Spleen (tissue), 11 donors: ENCODE results near the gene PPP2R2B. TPM values are rescaled to one million over a fixed set of nuclear protein-coding genes. Genes with fewer than 3 reads are reported as not detected.

Experiments
- DNase-seq: peaks from one replicate; pipeline ENCODE4 v3.0.0-alpha.2; 2020
- H3K27ac ChIP-seq, 8 donors: fragments of 200-600 bp; sonication (generic) in 7 of 8; 1 replicate in 4 of 8; 2 replicates in 4 of 8; pipeline versions ENCODE4 v1.5.0 to v1.8.0; 2016 to 2021; ENCODE audit warnings: inconsistent platforms in 4 of 8, mild to moderate bottlenecking in 4 of 8, moderate library complexity in 1 of 8
- H3K27me3 ChIP-seq, 7 donors: fragments of 200-600 bp; sonication (generic) in 6 of 7; replicated peaks in 1 of 7; 1 replicate in 4 of 7; 2 replicates in 3 of 7; pipeline versions ENCODE4 v1.5.0 to v1.8.0; 2016 to 2021; ENCODE audit warnings: inconsistent platforms in 3 of 7, mild to moderate bottlenecking in 1 of 7
- H3K36me3 ChIP-seq, 6 donors: fragments of 200-600 bp; sonication (generic) in 5 of 6; 1 replicate in 4 of 6; 2 replicates in 2 of 6; pipeline versions ENCODE4 v1.5.0 to v1.8.0; 2016 to 2021; ENCODE audit warnings: inconsistent platforms in 2 of 6
- H3K4me1 ChIP-seq, 6 donors: fragments of 200-600 bp; sonication (generic) in 5 of 6; 1 replicate in 3 of 6; 2 replicates in 3 of 6; pipeline versions ENCODE4 v1.5.0 to v1.8.0; 2016 to 2021; ENCODE audit warnings: inconsistent platforms in 3 of 6
- H3K4me3 ChIP-seq, 8 donors: fragments of 200-600 bp; sonication (generic) in 7 of 8; 1 replicate in 4 of 8; 2 replicates in 4 of 8; pipeline versions ENCODE4 v1.5.0 to v1.8.0; 2016 to 2021; ENCODE audit warnings: inconsistent platforms in 4 of 8, mild to moderate bottlenecking in 4 of 8, moderate library complexity in 2 of 8
- H3K9me3 ChIP-seq, 8 donors: fragments of 200-600 bp; sonication (generic) in 7 of 8; 1 replicate in 4 of 8; 2 replicates in 4 of 8; pipeline versions ENCODE4 v1.5.0 to v1.8.0; 2016 to 2021; ENCODE audit warnings: inconsistent platforms in 4 of 8
- CTCF ChIP-seq, 11 experiments: fragments of 200-600 bp in 7 of 11; fragments of 450-650 bp in 4 of 11; sonication (generic) in 4 of 11; IDR thresholded peaks in 8 of 11; conservative IDR thresholded peaks in 3 of 11; 1 replicate in 7 of 11; 2 replicates in 4 of 11; pipeline versions ENCODE4 v1.4.0 to v1.8.0; 2016 to 2021; ENCODE audit warnings: antibody characterized with exemption in 11 of 11, inconsistent platforms in 4 of 11, mild to moderate bottlenecking in 1 of 11
- POLR2A ChIP-seq, 3 donors: fragments of 450-650 bp; IDR thresholded peaks; one replicate each; pipeline ENCODE4 v1.5.1; 2017; ENCODE audit warnings: antibody characterized with exemption in 3 of 3, mild to moderate bottlenecking in 1 of 3
- POLR2AphosphoS5 ChIP-seq, 3 donors: sonication (generic); formaldehyde crosslinking; IDR thresholded peaks; one replicate each; pipeline ENCODE4 v1.5.1; 2017; ENCODE audit warnings: antibody characterized with exemption in 3 of 3
- WGBS, 5 donors: extraction: QIAGEN DNeasy Blood & Tissue Kit in 3 of 5; methylation state at CpG; one replicate each; pipeline versions ENCODE4 v1.1.5 to v1.1.7; 2013 to 2018; 5-methylcytosine and 5-hydroxymethylcytosine counted together
- intact Hi-C: fragments of 100-400 bp; cut with DNase I; formaldehyde crosslinking; loops from one replicate; pipeline ENCODE4 v1.15.0; 2023; ENCODE audit warnings: low total_unique reads
- polyA plus RNA-seq, 3 donors: library from polyadenylated mRNA; stranded (reverse); fragments of 200-250 nt; gene quantifications; one replicate each; pipeline ENCODE4 v1.2.1, GENCODE V29; 2013
- total RNA-seq, 7 donors: library from RNA; depleted of rRNA in 3 of 7; stranded (reverse); fragments of >200 nt in 3 of 7; fragmentation: NEBNext Ultra II Directional in 4 of 7; extraction: Animal tissue kit (Norgen Biotek cat#: 25700) in 4 of 7; gene quantifications; one replicate each; pipeline versions ENCODE4 v1.1.0 to v1.2.1, GENCODE V29; 2016 to 2021
- donor health status: healthy with polysubstance abuse.
- donor health status: DM: no; HTN: no; CAD: no; lungs with moderate emphysema.
- donor health status: DM: no; HTN: no; CAD: no.
- donor health status: Bipolar disorder and iron deficiency.
- donor health status: healthy.
- donor health status: DM: no; HTN: no; CAD: no.
- donor health status: DM: yes; HTN: yes; CAD: no.

The PPP2R2B gene
- total and polyA plus RNA-seq, 10 donors, result 0.17 to 9.3 (median 4.1) TPM

GRCh38 chr5:146825033-146825432 lies 53.5 kb downstream of the PPP2R2B start:
- no peak for DNase-seq
- Histone ChIP-seq H3K27ac (no peak overlapping the region), H3K4me3 (no peak overlapping the region), H3K27me3 (no peaks in the 10 kb centered on the region), H3K9me3 (no peaks in the 10 kb centered on the region), H3K36me3 (no peaks in the 10 kb centered on the region), H3K4me1 (no peaks in the 10 kb centered on the region)
- WGBS, 5 donors, result 47 to 64% (median 54%) methylated on average over 5 of the region's 5 CpGs
- TF ChIP-seq CTCF (IDR thresholded peaks at IDR 0.05 in 8 of 11, conservative IDR thresholded peaks at IDR 0.05 in 3 of 11) (no peak), POLR2AphosphoS5 (IDR thresholded peaks at IDR 0.05) (no peak), POLR2A (IDR thresholded peaks at IDR 0.05) (no peak)
- intact Hi-C loops, result no loop called here

GRCh38 chr5:146821732-146822131 lies 56.8 kb downstream of the PPP2R2B start:
- Histone ChIP-seq H3K4me1 (no peaks in the 10 kb centered on the region), H3K4me3 (no peak overlapping the region), H3K27me3 (no peaks in the 10 kb centered on the region), H3K27ac (no peak overlapping the region), H3K9me3 (no peaks in the 10 kb centered on the region), H3K36me3 (no peaks in the 10 kb centered on the region)
- no peak for DNase-seq
- TF ChIP-seq POLR2A (IDR thresholded peaks at IDR 0.05) (no peak), POLR2AphosphoS5 (IDR thresholded peaks at IDR 0.05) (no peak), CTCF (IDR thresholded peaks at IDR 0.05 in 8 of 11, conservative IDR thresholded peaks at IDR 0.05 in 3 of 11) (no peak)
- intact Hi-C loops, result no loop called here
- WGBS, 5 donors, result 77 to 91% (median 83%) methylated on average over 3 of the region's 3 CpGs

- H3K27me3 ChIP-seq, result no peaks in the 10 kb centered on the region
- TF ChIP-seq POLR2AphosphoS5 (IDR thresholded peaks at IDR 0.05), result no peak
- TF ChIP-seq CTCF (IDR thresholded peaks at IDR 0.05 in 8 of 11, conservative IDR thresholded peaks at IDR 0.05 in 3 of 11), result no peak
- TF ChIP-seq POLR2A (IDR thresholded peaks at IDR 0.05), result no peak
- no peaks in the 10 kb centered on the region for H3K4me1 ChIP-seq
- 89 to 97% (median 92%) methylated on average over 3 of the region's 3 CpGs for WGBS, 5 donors
- H3K27ac ChIP-seq, result no peak overlapping the region
- H3K9me3 ChIP-seq, result no peaks in the 10 kb centered on the region
- intact Hi-C loops, result no loop called here
- DNase-seq, result no peak
- no peak overlapping the region for H3K4me3 ChIP-seq
- no peaks in the 10 kb centered on the region for H3K36me3 ChIP-seq
Measured at GRCh38 chr5:146820987-146821386, 57.6 kb downstream of the PPP2R2B start.

GRCh38 chr5:146818822-146819221 lies 59.7 kb downstream of the PPP2R2B start:
- WGBS, 5 donors, result 79 to 88% (median 82%) methylated on average over 2 of the region's 2 CpGs
- TF ChIP-seq CTCF (IDR thresholded peaks at IDR 0.05 in 8 of 11, conservative IDR thresholded peaks at IDR 0.05 in 3 of 11), result no peak
- no peak for TF ChIP-seq POLR2A (IDR thresholded peaks at IDR 0.05)
- TF ChIP-seq POLR2AphosphoS5 (IDR thresholded peaks at IDR 0.05), result no peak
- intact Hi-C loops, result no loop called here

More at GRCh38 chr5:146818822-146819221, 59.7 kb downstream of the PPP2R2B start:
- H3K27me3 ChIP-seq, result no peaks in the 10 kb centered on the region
- no peaks in the 10 kb centered on the region for H3K4me1 ChIP-seq
- no peak for DNase-seq
- no peaks in the 10 kb centered on the region for H3K36me3 ChIP-seq
- no peaks in the 10 kb centered on the region for H3K9me3 ChIP-seq
- H3K27ac ChIP-seq, result no peak overlapping the region
- no peak overlapping the region for H3K4me3 ChIP-seq
